GM10847 (cell line): ENCODE measurements around the gene STARD13.

Experiments
- POLR2A ChIP-seq: IDR thresholded peaks from 2 replicates; pipeline ENCODE4 v1.6.1; 2011; ENCODE audit not compliant: insufficient read length; ENCODE audit errors: extremely low read depth

STARD13 gene

GRCh38 chr13:33213024-33213768 lies 72.4 kb downstream of the STARD13 start:
- no peak for TF ChIP-seq POLR2A

- TF ChIP-seq POLR2A, result no peak
These were observed 73.2 kb downstream of the STARD13 start for GRCh38 chr13:33212396-33212795.

- no peak for TF ChIP-seq POLR2A
These were observed 75.5 kb downstream of the STARD13 start for GRCh38 chr13:33210090-33210489.

GRCh38 chr13:33208290-33209220 lies 77.0 kb downstream of the STARD13 start:
- TF ChIP-seq POLR2A, result no peak

- no peak for TF ChIP-seq POLR2A
These were observed 78.0 kb downstream of the STARD13 start for GRCh38 chr13:33207615-33207961.

- TF ChIP-seq POLR2A, result no peak
These were observed 78.5 kb downstream of the STARD13 start for GRCh38 chr13:33206945-33207614.

- no peak for TF ChIP-seq POLR2A
These were observed 79.1 kb downstream of the STARD13 start for GRCh38 chr13:33206425-33206824.

GRCh38 chr13:33205804-33206221 lies 79.7 kb downstream of the STARD13 start:
- TF ChIP-seq POLR2A, result no peak

GRCh38 chr13:33205224-33205623 lies 80.3 kb downstream of the STARD13 start:
- TF ChIP-seq POLR2A, result no peak

- TF ChIP-seq POLR2A, result no peak
These were observed 81.2 kb downstream of the STARD13 start for GRCh38 chr13:33204130-33204927.

- TF ChIP-seq POLR2A, result no peak
These were observed 82.8 kb downstream of the STARD13 start for GRCh38 chr13:33202644-33203169.

GRCh38 chr13:33201659-33202058 lies 83.9 kb downstream of the STARD13 start:
- TF ChIP-seq POLR2A, result no peak

- no peak for TF ChIP-seq POLR2A
These were observed 86.2 kb downstream of the STARD13 start for GRCh38 chr13:33199289-33199850.

- no peak for TF ChIP-seq POLR2A
These were observed 88.0 kb downstream of the STARD13 start for GRCh38 chr13:33197541-33197971.
